HFFc6 (cell line): ENCODE measurements around the gene SLC1A3. TPM values are rescaled to one million over a fixed set of nuclear protein-coding genes. Genes with fewer than 3 reads are reported as not detected.

Experiments
- DNase-seq: peaks from one replicate; pipeline ENCODE4 v3.0.0-alpha.2; 2018
- H3K27ac Mint-ChIP-seq: 2 replicates; pipeline ENCODE4 v1.8.0; 2020; ENCODE audit warnings: mild to moderate bottlenecking, mixed read lengths
- H3K27me3 Mint-ChIP-seq: 2 replicates; pipeline ENCODE4 v1.8.0; 2021; ENCODE audit warnings: mild to moderate bottlenecking, moderate library complexity, mixed read lengths; ENCODE audit not compliant: insufficient read depth
- H3K36me3 Mint-ChIP-seq: 2 replicates; pipeline ENCODE4 v1.8.0; 2021; ENCODE audit warnings: low read depth, mixed read lengths
- H3K4me1 Mint-ChIP-seq: 2 replicates; pipeline ENCODE4 v1.8.0; 2020; ENCODE audit warnings: low read depth, mixed read lengths
- H3K4me3 Mint-ChIP-seq: 2 replicates; pipeline ENCODE4 v1.8.0; 2020; ENCODE audit warnings: mild to moderate bottlenecking, moderate library complexity, mixed read lengths
- H3K9me3 Mint-ChIP-seq: 2 replicates; pipeline ENCODE4 v1.8.0; 2020; ENCODE audit warnings: mild to moderate bottlenecking, mixed read lengths
- total RNA-seq, 6 experiments: library from RNA; stranded (reverse); fragmentation: NEBNext Ultra II Directional; extraction: Animal tissue kit (Norgen Biotek cat#: 25700); gene quantifications; 2 replicates in 1 of 6; 3 replicates in 5 of 6; pipeline ENCODE4 v1.2.3, GENCODE V29; 2021
- TF ChIP-seq, protein P1 (sequence below): fragments of 200-600 bp; sonication (generic); IDR thresholded peaks from 2 replicates; pipeline ENCODE4 v1.5.0; 2021; ENCODE audit warnings: antibody characterized with exemption, mild to moderate bottlenecking

Gene SLC1A3
- total RNA-seq, 6 experiments from 2014 or later: 0.14 TPM; not detected in 5

DNA sequence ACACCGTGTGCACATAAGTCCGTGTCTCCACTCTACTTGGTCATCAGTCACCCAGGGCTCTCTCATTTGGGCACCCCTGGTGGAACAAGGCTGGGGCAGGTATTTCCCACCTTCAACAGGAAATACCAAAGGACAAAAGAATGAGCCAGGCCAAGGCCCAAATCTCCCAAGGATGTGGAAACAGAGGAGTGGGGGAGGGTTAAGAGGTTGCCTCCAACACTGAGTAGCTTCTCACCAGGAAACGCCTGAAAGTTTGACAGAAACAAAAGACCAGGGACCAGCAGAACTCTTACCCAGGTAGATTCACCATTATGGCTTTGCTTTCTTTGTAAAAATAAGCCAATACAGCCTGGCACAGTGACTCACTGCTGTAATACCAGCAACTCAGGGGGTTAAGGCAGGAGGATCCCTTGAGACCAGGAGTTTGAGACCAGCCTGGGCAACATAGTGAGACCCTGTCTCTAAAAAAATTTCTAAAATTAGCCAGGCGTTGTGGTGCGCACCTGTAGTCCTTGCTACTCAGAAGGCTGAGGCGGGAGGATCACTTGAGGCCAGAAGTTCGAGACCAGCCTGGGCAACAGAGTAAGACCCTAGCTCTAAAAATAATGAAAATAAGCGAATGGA is 12.7 kb downstream of the SLC1A3 start:
- H3K27me3 Mint-ChIP-seq: peaks cover 10% of the 10 kb centered on the region; the same call in 1 of the 2 replicates
- no peak overlapping the region for H3K4me3 Mint-ChIP-seq
- DNase-seq: no peak
- H3K27ac Mint-ChIP-seq: no peak overlapping the region
- H3K4me1 Mint-ChIP-seq: no peaks in the 10 kb centered on the region
- no peaks in the 10 kb centered on the region for H3K36me3 Mint-ChIP-seq
- TF ChIP-seq, protein P1, sequence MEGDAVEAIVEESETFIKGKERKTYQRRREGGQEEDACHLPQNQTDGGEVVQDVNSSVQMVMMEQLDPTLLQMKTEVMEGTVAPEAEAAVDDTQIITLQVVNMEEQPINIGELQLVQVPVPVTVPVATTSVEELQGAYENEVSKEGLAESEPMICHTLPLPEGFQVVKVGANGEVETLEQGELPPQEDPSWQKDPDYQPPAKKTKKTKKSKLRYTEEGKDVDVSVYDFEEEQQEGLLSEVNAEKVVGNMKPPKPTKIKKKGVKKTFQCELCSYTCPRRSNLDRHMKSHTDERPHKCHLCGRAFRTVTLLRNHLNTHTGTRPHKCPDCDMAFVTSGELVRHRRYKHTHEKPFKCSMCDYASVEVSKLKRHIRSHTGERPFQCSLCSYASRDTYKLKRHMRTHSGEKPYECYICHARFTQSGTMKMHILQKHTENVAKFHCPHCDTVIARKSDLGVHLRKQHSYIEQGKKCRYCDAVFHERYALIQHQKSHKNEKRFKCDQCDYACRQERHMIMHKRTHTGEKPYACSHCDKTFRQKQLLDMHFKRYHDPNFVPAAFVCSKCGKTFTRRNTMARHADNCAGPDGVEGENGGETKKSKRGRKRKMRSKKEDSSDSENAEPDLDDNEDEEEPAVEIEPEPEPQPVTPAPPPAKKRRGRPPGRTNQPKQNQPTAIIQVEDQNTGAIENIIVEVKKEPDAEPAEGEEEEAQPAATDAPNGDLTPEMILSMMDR: no peak
- no peaks in the 10 kb centered on the region for H3K9me3 Mint-ChIP-seq

DNA sequence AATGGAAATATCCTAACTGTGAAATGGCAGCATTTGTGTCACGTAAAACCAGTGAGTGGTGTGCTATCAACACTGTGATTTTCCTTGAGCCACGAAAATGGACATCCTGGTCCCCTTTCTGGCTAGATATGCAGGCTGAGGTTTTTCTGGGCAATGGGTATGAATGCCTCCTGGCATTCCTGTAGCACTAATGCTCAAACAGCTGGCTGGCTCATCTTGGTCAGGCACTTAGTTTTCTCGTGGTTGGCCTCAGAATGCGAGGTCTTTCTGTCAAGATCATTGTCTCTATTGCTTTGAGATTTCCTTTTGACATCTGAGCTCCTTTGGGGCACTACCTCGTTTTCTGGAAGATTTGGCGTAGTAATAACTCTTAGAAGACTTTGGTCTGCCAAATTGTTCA is 15.6 kb downstream of the SLC1A3 start:
- no peak overlapping the region for H3K4me3 Mint-ChIP-seq
- H3K27ac Mint-ChIP-seq: no peak overlapping the region
- DNase-seq: no peak
- H3K36me3 Mint-ChIP-seq: no peaks in the 10 kb centered on the region
- TF ChIP-seq, protein P1: no peak
- peaks cover 9% of the 10 kb centered on the region; the same call in 1 of the 2 replicates for H3K27me3 Mint-ChIP-seq
- no peaks in the 10 kb centered on the region for H3K4me1 Mint-ChIP-seq
- no peaks in the 10 kb centered on the region for H3K9me3 Mint-ChIP-seq

DNA sequence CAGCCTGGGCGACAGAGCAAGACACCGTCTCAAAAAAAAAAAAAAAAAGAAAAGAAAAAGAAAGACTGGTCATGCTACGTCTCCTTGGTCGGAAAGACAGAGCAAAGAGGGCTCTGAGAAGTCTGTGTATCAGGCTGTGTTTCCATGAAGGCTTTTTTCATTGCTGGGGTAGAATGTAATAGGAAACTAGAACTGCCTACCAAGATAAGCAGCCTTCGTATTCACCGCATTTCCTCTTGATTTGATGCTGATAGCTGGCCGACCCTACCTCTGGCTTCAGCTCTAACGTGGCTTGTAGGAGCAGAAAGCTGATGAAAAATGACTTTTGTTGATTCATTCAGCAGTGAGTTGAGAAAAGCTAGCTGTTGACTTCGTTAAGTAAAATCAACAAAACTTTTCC is 17.4 kb downstream of the SLC1A3 start:
- Mint-ChIP-seq H3K27me3 (peaks cover 11% of the 10 kb centered on the region; the same call in 1 of the 2 replicates), H3K36me3 (no peaks in the 10 kb centered on the region), H3K4me1 (no peaks in the 10 kb centered on the region), H3K27ac (no peak overlapping the region), H3K9me3 (no peaks in the 10 kb centered on the region), H3K4me3 (no peak overlapping the region)
- DNase-seq: no peak
- TF ChIP-seq, protein P1: no peak

DNA sequence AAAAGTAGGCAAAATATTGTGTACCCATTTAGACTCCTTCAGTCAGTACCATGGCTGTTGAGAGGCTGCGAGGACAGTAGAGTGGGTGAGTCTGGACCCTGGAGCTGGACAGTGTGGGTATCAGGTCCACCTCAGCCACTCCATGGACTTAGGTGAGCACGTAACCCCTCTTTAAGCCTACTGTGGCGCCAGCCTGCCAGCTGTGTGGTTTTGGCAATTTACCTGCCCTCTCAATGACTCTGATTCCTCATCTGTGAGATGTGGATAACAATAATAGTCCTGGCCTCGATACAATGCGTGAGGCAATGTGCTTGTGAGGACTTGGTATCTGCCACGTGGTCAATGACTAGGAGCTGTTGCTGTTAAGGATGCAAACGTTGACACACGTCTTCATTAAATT is 17.9 kb downstream of the SLC1A3 start:
- no peak overlapping the region for H3K27ac Mint-ChIP-seq
- TF ChIP-seq, protein P1: no peak
- no peak for DNase-seq
- H3K27me3 Mint-ChIP-seq: peaks cover 11% of the 10 kb centered on the region
- H3K9me3 Mint-ChIP-seq: no peaks in the 10 kb centered on the region
- H3K4me1 Mint-ChIP-seq: no peaks in the 10 kb centered on the region
- H3K4me3 Mint-ChIP-seq: no peak overlapping the region
- no peaks in the 10 kb centered on the region for H3K36me3 Mint-ChIP-seq

DNA sequence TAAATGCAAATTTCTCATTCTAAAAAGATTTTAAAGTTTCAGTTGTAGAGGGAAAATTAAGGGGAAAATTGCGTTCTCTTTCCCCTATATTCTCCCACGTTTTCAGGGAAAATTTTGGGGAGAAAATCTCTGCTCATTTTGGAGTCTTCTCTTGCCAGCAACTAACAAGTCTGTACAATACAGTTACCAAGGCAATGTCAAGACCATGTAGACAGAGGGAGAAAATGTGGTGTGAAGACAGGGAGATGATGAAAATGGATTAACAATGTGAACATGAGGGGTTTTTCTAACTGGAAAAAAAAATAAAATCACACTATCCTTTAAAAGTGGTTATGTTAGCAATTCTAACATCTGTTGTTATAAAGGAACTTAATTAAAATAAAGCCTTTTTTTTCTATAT is 22.3 kb downstream of the SLC1A3 start:
- Mint-ChIP-seq H3K27me3 (peaks cover 12% of the 10 kb centered on the region), H3K9me3 (no peaks in the 10 kb centered on the region), H3K4me3 (no peak overlapping the region), H3K27ac (no peak overlapping the region), H3K4me1 (no peaks in the 10 kb centered on the region), H3K36me3 (no peaks in the 10 kb centered on the region)
- no peak for DNase-seq
- TF ChIP-seq, protein P1: no peak

DNA sequence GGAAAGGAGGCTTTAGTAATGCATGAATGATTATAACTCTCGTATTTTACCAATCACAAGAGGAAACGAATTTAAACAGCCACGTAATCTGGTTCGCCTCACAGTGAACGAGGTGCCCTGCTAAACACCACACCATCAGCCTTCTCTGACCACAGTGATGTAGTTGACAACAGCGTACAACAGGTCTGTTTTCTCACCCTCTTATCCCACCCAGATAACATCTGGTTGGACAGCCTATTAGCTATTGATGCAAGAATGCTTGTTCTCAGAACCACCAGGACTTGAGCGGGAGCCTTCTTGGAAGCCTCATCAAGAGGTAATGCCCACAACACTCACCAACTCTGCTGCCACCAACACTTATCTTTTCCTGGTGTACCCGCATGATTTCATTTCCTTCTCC is 23.3 kb downstream of the SLC1A3 start:
- Mint-ChIP-seq H3K27me3 (peaks cover 12% of the 10 kb centered on the region), H3K4me1 (no peaks in the 10 kb centered on the region), H3K4me3 (no peak overlapping the region), H3K9me3 (no peaks in the 10 kb centered on the region), H3K27ac (no peak overlapping the region), H3K36me3 (no peaks in the 10 kb centered on the region)
- TF ChIP-seq, protein P1: no peak
- no peak for DNase-seq
